Glomerular visceral epithelial cell (primary cell): Measurements from ENCODE around the gene PACS1.
A peak's percentile ranks its signal among the peaks of the same experiment; 100 is the strongest.
"Not testable (repeated sequence)": the region's sequence is repeated elsewhere in the genome, so short reads cannot be mapped to it uniquely, and the experiment has no call there.

Experiments
- DNase-seq: peaks from one replicate; pipeline ENCODE4 v3.0.0-alpha.2; 2016; ENCODE audit errors: extremely low spot score

PACS1 gene

DNA sequence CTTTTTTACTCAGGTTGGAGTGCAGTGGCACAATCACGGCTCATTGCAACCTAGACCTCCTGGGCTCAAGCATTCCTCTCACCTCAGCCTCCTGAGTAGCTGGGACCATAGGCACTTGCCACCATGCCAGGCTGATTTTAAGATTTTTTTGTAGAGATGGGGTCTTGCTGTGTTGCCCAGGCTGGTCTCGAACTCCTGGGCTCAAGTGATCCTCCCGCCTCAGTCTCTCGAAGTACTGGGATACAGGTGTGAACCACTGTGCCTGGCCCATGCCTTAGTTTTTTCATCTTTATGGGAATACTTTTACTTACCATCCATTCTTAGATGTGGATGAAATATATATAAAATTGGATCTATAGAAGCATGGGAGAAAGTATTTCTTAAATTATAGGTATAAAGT, 5.2 kb downstream of the PACS1 start:
- DNase-seq, result no peak

DNA sequence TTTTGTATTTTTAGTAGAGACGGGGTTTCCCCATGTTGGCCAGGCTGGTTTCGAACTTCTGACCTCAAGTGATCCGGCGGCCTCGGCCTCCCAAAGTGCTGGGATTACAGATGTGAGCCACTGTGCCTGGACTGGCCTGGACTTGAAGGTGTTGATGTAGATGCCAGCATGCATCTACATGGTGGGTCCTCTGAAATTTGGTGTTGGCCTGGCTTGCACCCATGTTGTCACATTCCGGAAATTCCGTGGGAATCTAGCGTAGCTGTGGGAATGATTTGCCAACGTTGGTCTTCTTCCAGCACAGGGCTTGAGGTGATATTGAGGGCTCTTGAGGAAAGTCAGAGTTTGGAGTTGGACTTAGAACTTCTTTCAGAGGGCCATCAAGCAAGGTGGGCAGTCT, 6.5 kb downstream of the PACS1 start:
- DNase-seq, result peak; percentile 15

DNA sequence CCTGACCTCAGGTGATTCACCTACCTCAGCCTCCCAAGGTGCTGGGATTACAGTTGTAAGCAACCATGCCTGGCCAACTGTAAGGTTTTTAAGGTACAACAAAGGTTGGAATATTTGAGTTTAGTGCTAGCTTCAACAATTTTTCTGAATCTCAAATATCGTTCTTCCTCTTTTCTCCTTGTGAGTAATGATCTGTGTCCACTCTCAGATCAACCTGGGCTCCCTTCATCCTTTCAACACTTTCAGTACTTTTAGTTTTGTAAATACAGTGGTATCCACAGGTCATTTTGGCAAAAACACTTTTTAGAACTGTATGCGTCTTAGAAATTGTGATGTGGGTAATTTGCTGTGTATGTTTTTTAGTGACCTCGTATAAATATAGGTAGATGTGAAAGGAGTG, 7.9 kb downstream of the PACS1 start:
- no peak for DNase-seq

DNA sequence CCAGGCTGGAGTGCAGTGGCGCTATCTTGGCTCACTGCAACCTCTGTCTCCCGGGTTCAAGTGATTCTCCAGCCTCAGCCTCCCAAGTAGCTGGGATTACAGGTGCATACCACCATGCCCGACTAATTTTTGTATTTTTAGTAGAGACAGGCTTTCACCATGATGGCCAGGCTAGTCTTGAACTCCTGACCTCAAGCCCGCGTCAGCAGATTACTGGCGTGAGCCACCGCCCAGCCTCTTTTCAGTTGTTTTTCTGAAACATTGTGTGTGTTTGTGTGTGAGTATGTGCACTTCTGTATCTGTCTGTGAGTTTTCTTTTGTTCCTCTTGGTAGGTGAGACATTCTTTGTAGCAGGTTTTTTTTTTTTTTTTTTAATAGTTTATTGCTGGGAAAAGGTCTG, 8.9 kb downstream of the PACS1 start:
- not testable (repeated sequence) for DNase-seq

DNA sequence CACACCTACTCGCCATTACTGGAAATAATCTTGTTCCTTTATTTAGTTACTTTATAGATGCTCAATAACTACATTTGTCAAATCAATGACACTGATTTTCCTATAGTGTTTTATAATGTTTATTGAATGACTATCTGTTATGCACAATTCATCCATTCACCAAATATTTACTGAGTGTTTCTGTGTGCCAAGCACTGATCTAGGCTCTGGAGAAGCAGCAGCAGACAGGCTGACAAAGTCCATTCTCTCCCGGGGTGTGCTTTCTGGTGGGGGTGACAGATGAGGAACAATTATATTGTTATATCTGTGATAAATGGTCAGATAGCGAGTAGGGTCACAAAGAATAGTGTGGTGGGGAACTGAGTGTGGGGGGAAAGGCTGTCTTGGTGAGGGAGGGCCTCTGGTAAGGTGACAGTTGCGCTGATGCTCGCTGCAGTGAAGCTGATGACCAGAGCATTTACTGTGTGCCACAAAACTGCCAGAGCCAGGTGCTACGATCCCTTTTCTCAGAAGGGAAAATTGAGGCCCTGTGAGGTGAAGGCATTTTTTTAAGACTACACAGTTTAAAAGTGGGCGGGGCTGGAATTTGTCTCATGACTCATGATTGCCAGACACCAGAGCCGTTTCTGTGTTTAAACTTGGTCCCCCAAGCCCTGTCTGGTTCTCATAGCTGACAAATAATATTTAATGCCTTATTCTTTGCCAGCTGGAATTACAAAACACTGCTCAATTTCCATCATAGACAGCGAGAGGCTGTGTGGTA, 10.2 kb downstream of the PACS1 start:
- DNase-seq, result peak; percentile 33

DNA sequence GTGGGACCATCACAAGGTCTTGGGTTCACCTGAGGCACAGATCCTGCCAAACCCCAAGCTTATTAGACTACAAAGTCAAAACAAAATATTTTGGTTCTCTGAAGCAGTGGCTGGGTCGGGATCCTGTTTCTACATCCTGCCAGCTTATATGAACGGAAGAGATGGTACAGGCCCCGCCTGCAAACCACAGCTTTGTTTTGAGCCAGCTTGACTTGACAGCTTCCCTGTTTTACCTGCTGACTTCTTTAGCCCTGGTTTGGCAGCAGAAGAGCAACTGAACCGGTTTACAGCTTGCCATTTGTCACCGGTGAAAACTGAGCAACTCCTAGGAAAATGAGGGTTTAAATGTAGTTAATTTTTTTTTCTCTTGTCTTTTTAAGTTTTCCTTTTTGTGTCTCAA, 11.4 kb downstream of the PACS1 start:
- DNase-seq, result peak; percentile 40

DNA sequence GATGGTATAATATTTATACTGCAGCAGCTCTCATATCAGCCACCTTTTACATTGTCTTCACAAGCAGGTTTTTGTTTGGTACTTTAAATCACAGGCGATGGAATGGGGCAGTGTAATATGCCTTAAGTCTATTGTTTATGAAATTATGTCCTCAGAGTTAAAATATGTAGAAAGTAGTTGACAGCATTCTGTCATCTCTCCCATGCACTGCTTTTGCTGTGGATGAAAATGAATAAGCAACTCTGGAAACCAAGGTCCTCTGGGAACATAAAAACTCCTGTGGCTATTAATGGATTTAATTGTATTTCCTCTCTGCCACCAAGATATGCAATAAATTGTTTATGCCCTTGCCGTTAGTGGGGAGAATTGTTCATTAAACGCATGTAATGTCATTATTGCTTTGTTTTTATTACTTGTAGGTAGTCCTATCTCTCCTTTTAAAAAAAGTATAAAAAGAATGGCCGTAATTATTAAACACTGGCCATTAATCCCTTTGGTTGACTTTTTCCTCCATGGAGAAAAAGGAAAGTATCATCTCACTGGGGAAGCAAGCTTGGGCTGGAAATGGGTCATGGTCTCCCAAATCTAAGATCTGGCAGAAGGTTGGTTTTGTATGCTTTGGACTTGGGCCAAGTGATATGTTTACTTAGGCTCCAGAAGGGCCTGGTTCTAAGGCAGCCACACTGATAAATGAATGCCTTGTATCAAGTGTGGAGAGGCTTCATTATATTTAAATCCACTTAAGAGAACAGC, 13.1 kb downstream of the PACS1 start:
- DNase-seq, result peak; percentile 27

DNA sequence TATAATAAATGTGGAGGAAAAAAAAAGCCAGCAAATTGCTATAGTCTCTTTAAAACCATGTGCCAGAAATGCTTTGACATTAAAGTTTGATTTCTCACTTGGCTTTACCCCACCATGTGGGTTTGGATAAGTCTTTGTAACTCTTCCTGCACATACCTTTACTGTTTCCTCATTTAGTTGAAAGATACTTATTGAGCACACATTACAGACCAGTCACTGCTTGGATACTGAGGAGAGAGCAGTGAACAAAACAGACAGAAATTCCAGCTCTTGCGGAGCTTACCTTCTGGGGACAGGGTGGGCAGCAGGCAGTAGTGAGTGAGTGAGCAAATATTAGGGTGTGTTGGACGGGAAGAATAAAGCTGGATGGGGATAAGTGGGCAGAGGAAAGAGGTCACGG, 13.7 kb downstream of the PACS1 start:
- no peak for DNase-seq

DNA sequence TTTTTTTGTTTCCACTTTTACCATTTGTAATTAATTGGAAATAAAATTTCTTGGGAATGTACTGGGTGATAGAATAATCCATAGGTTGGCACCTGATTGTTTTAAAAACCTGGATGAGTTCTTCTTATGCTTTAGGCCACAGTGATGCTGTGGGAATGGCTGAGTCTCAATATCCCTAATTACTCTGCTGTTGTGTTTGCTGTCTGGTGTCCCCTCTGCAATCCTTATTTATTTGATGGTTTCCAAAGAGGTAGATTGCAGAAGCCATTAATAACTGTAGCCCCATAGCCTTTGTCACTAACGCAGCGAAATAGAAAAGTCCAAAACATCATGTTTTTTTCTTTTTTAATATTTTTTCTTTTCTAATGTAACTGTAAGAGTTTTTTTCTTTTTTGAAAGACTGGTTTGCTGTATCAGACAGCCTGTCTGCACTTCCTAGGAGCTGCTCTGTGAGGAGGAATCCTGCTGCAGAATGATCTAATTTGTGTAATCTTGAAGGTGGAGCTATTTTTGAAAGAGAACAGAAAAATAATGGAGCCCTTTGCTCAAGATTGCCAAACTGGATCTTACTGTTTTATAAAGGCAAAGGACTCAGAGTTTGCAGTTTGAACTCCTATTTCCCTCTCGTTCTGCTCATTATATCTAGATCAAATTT, 14.9 kb downstream of the PACS1 start:
- no peak for DNase-seq

DNA sequence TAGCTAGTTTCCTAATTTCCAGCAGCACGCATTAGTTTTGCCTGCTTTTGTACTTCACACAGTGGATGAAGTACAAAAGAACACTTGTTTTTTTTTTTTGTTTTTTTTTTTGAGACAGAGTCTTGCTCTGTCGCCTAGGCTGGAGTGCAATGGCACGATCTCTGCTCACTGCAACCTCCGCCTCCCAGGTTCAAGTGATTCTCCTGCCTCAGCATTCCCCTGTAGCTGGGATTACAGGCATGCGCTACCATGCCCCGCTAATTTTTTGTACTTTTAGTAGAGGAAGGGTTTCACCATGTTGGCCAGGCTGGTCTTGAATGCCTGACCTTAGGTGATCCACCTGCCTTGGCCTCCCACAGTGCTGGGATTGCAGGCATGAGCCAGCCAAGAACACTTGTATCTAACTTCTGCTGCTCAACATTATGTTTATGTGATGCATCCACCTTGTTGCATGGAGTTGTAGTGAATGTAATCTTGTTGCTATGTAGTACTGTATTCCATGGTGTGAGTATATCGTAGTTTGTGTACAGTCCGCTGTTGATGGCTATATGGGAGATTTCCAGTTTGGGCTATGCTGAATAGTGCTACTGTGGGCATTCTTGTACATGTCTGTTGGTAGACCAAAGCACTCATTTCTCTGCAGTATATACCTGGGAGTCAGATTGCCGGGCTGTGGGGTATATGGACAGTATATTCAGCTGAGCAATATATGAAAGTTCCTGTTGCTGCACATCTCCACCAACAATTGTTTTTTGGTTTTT, 17.3 kb downstream of the PACS1 start:
- no peak for DNase-seq

DNA sequence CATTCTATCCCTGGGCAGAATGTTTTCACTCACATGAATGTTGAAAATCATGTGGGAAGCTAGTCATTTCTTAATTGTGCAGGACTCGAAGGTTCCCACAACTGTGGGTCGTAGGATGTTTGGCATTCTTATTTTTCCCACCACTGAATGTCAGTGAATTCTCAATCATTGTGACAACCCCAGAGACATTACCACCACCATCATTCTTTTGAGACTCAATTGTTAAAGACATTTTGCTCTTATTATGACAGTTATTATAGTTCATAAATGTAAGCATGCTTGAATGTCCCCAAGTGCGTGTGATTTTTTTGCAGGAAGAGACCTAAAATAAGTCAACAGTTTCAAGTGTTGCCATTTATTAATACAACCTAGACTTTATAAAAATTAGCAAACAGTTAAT, 19.0 kb downstream of the PACS1 start:
- no peak for DNase-seq

DNA sequence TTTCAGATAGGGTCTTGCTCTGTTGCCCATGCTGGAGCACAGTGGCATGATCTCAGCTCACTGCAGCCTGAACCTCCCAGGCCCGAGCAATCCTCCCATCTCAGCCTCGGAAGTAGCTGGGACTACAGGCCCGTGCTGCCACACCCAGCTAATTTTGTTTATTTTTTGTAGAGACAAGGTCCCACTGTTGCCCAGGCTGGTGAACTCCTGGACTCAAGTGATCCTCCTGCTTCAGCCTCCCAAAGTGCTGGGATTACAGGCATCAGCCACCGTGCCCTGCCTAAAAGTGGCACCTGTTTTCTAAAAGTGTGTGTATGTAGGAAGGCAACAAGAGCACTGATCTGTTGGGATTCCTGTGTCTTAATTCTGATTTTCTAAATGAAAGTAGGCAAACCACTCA, 20.2 kb downstream of the PACS1 start:
- no peak for DNase-seq

DNA sequence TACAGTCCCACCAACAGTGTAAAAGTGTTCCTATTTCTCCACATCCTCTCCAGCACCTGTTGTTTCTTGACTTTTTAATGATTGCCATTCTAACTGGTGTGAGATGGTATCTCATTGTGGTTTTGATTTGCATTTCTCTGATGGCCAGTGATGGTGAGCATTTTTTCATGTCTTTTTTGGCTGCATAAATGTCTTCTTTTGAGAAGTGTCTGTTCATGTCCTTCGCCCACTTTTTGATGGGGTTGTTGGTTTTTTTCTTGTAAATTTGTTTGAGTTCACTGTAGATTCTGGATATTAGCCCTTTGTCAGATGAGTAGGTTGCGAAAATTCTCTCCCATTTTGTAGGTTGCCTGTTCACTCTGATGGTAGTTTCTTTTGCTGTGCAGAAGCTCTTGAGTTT, 22.1 kb downstream of the PACS1 start:
- DNase-seq, result not testable (repeated sequence)

DNA sequence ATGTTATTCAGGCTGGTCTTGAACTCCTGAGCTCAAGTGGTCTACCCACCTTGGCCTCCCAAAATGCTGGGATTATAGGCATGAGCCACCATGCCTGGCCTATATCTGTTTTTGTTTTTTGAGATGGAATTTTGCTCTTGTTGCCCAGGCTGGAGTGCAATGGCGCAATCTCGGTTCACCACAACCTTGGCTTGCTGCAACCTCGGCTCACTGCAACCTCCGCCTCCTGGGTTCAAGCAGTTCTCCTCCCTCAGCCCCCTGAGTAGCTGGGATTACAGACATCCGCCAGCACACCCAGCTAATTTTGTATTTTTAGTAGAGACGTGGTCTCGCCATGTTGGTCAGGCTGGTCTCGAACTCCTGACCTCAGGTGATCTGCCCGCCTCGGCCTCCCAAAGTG, 29.7 kb downstream of the PACS1 start:
- DNase-seq, result not testable (repeated sequence)

DNA sequence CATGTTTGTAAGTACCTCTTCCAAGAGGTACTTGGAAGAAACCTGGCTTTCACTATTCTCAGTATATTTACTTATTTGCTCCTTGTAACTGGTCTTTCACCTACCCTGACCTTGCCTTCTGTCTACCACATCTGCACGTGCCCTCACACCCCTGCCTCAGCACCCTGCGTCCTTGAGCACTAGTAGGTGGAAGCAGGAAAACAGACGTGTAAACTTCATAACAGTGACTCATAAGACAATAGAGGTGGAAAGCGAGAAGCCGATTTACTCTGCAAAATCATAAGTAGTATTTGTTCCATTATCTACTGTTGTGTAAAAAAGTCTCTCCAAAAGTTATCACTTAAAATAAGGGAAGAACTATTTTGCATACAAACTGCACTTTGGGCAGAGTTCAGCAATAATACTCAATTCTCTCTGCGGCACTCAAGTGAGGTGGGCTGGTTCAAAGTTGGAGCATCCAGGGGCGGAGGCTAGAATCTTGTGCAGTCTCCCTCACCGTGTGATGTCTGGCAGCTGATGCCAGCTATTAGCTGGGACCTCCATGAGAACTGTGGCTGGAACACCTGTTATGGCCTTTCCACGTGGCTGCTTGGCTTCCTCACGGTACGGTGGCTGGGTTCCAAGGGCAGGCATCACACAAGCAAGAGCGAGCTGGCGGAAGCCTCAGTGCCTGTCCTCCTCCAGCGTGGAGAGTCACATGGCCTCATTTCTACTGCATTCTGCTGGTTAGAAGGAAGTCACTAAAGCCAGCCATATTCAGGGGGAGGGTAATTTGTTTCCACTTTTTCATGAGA, 30.4 kb downstream of the PACS1 start:
- DNase-seq, result peak; percentile 61

DNA sequence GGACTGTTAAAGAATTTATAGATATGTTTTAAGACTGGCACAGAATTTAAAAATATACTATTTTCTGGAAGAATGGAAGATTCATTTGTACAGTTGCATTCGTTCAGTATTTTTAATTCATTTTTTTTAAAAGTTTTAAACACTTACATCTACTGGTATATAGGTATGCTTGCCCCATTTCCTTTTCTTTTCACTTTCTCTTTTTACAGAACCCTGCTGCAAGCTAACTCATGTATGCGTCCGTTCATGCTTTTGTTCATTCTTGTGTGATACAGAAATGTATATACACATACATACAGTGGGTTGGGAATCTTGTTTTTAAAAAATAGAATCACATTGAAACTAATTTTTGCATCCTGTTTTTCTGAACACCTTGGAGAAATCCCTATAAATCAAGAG, 31.0 kb downstream of the PACS1 start:
- no peak for DNase-seq

DNA sequence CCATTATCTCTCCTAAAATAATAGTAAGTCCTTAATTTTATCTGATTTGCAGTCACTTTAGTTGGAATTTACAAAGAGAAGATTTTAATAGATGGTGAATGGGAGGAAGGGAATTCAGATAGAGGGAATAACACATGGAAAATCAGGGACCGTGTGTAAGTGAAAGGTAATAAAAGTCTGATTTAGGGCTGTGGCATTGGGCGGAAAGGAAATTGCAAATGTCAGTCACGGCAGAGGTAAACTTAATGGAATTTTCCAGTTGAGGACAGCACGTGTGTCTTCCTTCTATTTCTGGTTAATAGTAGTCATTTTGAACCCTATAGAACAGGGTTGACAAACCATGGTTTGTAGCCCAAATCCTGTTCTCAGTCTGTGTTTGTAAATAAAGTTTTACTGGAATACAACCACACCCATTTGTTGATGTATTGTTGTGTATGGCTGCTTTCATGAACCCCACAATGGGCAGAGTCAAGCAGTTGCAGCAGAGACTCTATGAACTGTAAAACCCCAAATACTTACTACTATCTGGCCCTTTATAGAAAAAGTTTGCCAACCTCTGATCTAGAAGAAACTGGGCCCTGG, 34.1 kb downstream of the PACS1 start:
- DNase-seq, result no peak

DNA sequence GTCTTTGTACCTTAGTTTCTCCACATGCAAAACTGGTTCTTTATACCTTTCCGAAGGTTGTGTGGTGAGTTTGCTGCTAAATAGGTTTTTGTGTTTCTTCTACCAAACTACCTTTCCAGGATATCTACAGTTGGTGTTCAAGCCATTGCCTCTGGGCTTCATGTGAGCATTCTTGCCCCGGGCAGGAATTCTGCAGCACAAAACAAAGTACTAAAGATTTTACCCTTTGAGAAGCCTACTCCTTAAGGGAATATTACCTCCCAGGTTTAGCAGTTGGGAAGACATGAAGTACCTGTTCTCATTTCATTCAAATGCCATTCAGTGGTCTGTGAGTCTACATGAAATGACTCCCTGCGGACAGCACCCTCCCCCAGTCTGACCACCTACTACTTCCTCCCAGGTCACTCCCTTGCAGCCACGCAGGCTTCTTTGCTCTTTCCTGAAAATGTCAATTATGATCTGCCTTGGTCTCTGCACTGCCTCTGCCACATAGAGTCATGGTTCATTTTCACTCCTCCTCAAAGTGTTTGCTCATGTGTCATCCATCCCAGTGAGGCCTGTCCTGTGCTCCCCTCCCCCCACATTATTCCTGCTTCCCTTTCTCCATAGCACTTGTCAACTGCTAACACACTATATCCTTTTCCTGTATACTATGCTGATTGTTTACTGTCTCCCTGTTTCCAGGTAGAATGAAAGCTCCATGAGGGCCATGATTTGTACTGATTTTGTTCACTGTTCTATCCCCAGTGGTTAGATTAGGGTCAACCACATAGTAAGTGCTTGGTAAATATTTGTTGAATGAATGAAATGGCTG, 36.9 kb downstream of the PACS1 start:
- DNase-seq, result peak; percentile 18

DNA sequence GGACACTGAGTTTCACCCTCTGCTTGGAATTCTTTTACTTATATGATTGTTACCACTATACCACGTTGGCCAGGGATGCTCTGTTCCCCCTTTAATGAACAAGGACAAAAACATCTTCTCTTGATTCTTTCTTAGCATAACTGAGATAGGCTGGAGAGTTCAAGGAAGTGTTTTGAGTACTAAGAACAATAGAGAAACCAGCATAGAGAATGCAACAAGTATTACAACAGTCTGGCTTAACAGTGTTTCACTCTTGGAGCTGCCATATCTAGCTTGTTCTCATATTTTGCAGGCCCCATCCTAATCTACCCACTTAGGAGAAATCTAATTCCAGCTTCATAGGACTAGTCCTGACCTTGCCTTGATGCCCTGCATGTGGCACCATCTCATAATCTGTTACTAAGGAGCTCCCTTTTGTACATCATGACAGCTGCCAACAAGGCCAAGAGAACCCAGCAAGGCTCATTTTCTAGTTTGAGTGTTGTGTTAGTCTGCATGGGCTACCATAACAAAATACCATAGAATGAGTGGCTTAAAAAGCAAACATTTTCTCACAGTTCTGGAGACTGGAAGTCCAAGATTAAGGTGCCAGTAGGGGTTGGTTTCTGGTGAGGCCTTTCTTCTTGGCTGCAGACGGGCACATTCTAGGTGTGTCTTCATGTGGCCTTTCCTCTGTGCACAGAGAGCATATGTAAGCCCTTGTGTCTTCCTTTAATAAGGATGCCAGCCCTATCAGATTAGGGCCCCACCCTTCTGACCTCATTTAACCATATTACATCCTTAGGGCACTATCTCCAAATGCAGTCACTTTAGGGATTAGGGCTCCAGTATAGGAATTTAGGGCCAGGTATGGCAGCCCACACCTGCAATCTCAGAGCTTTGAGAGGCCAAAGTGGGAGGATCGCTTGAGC, 37.8 kb downstream of the PACS1 start:
- DNase-seq, result no peak
